ENCODE results near the gene RPL23. TPM values are rescaled to one million over a fixed set of nuclear protein-coding genes. Genes with fewer than 3 reads are reported as not detected.

RPL23 gene
- total and polyA plus RNA-seq, 9 of the 15 experiments (the other 6 are each of a cell fraction or from before 2014, with no cell fraction given): 1,745 to 3,667 (median 3,096) TPM

DNA sequence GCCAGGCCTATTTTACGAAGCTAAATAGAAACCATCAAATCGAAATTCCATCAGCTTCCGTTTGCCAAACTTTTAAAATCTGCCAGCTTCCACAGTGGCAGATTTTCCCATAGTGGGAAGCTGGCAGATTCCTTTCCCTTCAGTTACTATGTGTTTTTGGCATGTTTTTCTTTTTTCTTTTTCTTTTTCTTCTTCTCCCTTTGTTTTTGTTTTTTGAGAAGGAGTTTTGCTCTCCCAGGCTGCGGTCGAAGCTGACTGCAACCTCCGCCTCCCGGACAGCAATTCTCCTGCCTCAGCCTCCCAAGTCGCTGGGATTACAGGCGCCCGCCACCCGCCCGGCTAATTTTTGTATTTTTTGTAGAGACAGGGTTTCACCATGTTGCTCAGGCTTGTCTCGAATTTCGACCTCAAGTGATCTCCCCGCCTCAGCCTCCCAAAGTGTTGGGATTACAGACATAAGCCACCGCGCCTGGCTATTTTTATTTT is 27.7 kb downstream of the RPL23 start:
- no peak for FAIRE-seq
- intact Hi-C loops (cut with micrococcal nuclease) (no loop called here), in situ Hi-C loops (cut with MboI) (no loop called here)
- H3K4me2 ChIP-seq (ENCODE audit: insufficient read depth, low read length): peak overlapping the region; percentile 95
- TF ChIP-seq NFRKB (IDR thresholded peaks at IDR 0.05; ENCODE audit: low read depth) (peak; percentile 85; the same call in 1 of the 2 replicates), RFX5 (IDR thresholded peaks at IDR 0.05; ENCODE audit: low read depth, low read length) (no peak), EGR1 (conservative IDR thresholded peaks at IDR 0.05) (no peak), XRCC4 (IDR thresholded peaks at IDR 0.05; ENCODE audit: extremely low read depth, insufficient read depth, insufficient read length) (no peak), ZNF133 (CRISPR knock-in tag; IDR thresholded peaks at IDR 0.05) (no peak), RFX7 (CRISPR knock-in tag; IDR thresholded peaks at IDR 0.05) (0 out of 2 replicates have a peak, but pooled peaks have one; percentile 12), ARHGAP35 (IDR thresholded peaks at IDR 0.05; ENCODE audit: partially characterized antibody) (peak; percentile 39), SMARCA5 (IDR thresholded peaks at IDR 0.05) (0 out of 2 replicates have a peak, but pooled peaks have one; percentile 22), HDGF (IDR thresholded peaks at IDR 0.05) (peak; percentile 36; the same call in 1 of the 2 replicates), DACH1 (IDR thresholded peaks at IDR 0.05; ENCODE audit: partially characterized antibody) (no peak), PRMT5 (CRISPR knock-in tag; IDR thresholded peaks at IDR 0.05) (no peak), THRAP3 (IDR thresholded peaks at IDR 0.05; ENCODE audit: borderline replicate concordance) (peak; percentile 91), SP1 (CRISPR knock-in tag; IDR thresholded peaks at IDR 0.05) (no peak)
- TF ChIP-seq, protein P1, sequence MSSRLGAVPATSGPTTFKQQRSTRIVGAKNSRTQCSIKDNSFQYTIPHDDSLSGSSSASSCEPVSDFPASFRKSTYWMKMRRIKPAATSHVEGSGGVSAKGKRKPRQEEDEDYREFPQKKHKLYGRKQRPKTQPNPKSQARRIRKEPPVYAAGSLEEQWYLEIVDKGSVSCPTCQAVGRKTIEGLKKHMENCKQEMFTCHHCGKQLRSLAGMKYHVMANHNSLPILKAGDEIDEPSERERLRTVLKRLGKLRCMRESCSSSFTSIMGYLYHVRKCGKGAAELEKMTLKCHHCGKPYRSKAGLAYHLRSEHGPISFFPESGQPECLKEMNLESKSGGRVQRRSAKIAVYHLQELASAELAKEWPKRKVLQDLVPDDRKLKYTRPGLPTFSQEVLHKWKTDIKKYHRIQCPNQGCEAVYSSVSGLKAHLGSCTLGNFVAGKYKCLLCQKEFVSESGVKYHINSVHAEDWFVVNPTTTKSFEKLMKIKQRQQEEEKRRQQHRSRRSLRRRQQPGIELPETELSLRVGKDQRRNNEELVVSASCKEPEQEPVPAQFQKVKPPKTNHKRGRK (tag; IDR thresholded peaks at IDR 0.05): peak; percentile 70
- TF ChIP-seq, protein P2, sequence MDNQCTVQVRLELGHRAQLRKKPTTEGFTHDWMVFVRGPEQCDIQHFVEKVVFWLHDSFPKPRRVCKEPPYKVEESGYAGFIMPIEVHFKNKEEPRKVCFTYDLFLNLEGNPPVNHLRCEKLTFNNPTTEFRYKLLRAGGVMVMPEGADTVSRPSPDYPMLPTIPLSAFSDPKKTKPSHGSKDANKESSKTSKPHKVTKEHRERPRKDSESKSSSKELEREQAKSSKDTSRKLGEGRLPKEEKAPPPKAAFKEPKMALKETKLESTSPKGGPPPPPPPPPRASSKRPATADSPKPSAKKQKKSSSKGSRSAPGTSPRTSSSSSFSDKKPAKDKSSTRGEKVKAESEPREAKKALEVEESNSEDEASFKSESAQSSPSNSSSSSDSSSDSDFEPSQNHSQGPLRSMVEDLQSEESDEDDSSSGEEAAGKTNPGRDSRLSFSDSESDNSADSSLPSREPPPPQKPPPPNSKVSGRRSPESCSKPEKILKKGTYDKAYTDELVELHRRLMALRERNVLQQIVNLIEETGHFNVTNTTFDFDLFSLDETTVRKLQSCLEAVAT (IDR thresholded peaks at IDR 0.05): peak in 1 of 2 experiments; percentile 90; a peak in 2 of 4 replicates
- no TSS peak for BruUV-seq (replicated peaks)
- no peaks in the 10 kb centered on the region; the same call in 1 of the 2 replicates for H4K20me1 ChIP-seq (replicated peaks; ENCODE audit: control insufficient read depth, insufficient read depth, low read length)
- peak overlapping the region; percentile 88 for H2AFZ ChIP-seq (ENCODE audit: low read depth, low read length)
- no peaks in the 10 kb centered on the region for H3K9me1 ChIP-seq (ENCODE audit: control insufficient read depth, insufficient read depth, low read length)
- peaks cover 4 to 6% of the 10 kb centered on the region in 2 experiments; a peak in 4 of 5 replicates for H3K4me1 ChIP-seq (replicated peaks in 1 of 2; ENCODE audit: control insufficient read depth in 2 of 2, insufficient read depth in 2 of 2, low read length in 2 of 2)
- no peaks in the 10 kb centered on the region for H3K9me3 ChIP-seq (replicated peaks; ENCODE audit: control insufficient read depth, insufficient read depth, low read depth, low read length)
- H3K36me3 ChIP-seq (ENCODE audit: control insufficient read depth, insufficient read depth, low read length): peaks cover 23% of the 10 kb centered on the region; the same call in 2 of the 3 replicates
- H3K79me2 ChIP-seq (ENCODE audit: control insufficient read depth, insufficient read depth, low read length): peaks cover 29% of the 10 kb centered on the region
- H3K27ac ChIP-seq (ENCODE audit: extremely low read depth, low read depth, low read length): peak overlapping the region; percentile 97
- CTCF ChIA-PET (ENCODE audit: low intra/inter-chr PET ratio): no interaction called here
- DNase-seq (ENCODE audit: extremely low read depth in 1 of 4, low spot score in 3 of 4): peak in 1 of 4 experiments; percentile 17
- peak overlapping the region; percentile 68 for H3K4me3 ChIP-seq
- no peaks in the 10 kb centered on the region for H3K27me3 ChIP-seq (ENCODE audit: control insufficient read depth in 2 of 2, insufficient read depth in 2 of 2, low read length in 2 of 2)
- POLR2A ChIA-PET: interaction anchor here (0.7 to 2.3 kb wide), 13 partner anchors 8 to 94 kb away, joined by 3 to 9 read pairs (median 4); partner anchors contain the start of gene RPL23
- peak overlapping the region; percentile 94 to 97; a peak in 3 of 4 replicates for H3K9ac ChIP-seq (ENCODE audit: insufficient read depth in 1 of 2, low read depth in 2 of 2, low read length in 2 of 2)
- no peak for ATAC-seq
- WGBS (ENCODE audit: insufficient coverage, low coverage, missing lambda C conversion rate): 80% methylated on average over 17 of the region's 17 CpGs
